HG02970 (cell line): ENCODE results near the gene FAM83D.

Experiments used
- ATAC-seq: cut with Tn5 transposase; IDR thresholded peaks from one replicate; pipeline ENCODE4 v1.9.1; 2021; ENCODE audit warnings: mild to moderate bottlenecking, moderate library complexity, moderate number of reproducible peaks; ENCODE audit not compliant: unreplicated experiment, low FRiP score

Gene FAM83D

GRCh38 chr20:38894091-38894847 is 31.9 kb upstream of the FAM83D start:
- ATAC-seq: no peak

DNA sequence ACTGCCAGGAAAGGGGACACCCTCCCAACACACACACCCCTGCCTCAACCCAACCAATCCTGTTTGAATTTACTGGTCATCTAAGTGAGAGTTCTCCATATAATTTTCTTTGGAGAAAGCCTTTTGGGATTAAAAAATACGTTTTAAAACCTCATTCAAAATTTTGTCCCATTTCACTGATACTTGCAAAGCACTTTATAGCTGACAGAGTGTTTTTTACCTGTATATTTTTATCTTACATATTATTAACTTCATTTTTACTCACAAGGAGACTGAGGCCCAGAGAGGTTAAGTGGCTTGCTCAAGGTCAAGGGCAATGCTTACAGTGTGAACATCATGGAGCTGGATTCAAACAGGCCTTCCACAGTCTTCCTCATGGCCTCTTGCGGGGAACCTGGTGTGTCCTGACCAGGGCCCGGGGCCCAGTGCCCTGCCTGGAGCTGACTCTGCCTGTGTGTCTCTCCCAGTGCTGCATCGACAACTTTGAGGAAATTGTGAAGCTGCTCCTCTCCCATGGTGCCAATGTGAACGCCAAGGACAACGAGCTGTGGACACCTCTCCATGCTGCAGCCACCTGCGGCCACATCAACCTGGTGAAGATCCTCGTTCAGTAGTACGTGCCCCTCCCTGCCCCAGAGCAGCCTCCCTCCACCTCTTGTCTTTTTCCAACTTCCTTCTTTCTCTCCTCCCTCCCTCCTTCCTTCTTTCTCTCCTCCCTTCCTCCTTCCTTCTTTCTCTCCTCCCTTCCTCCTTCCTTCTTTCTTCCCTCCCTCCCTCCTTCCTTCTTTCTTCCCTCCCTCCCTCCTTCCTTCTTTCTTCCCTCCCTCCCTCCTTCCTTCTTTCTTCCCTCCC is 30.9 kb upstream of the FAM83D start:
- ATAC-seq: no peak

GRCh38 chr20:38896009-38896594 is 30.1 kb upstream of the FAM83D start:
- no peak for ATAC-seq

- ATAC-seq: no peak
Observed at GRCh38 chr20:38897267-38897666, 28.9 kb upstream of the FAM83D start.

DNA sequence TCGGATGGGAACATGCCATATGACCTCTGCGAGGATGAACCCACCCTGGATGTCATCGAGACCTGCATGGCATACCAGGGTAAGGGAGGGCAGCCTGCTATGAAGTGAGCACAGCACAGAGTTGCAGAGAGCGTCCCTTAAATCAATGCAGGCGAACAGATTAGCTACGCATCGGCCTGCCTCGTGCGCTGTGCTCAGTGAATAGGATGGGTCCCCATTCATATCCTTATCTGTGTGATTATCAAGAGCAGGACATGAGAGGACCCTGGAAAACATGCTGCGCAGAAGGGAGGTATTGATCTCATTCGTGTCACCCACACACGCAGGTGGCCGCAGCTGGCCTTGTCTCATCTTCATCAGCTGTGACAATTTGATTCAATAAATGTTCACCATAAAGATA is 25.6 kb upstream of the FAM83D start:
- no peak for ATAC-seq

- no peak for ATAC-seq
Observed at GRCh38 chr20:38902601-38903000, 23.6 kb upstream of the FAM83D start.

- ATAC-seq: no peak
Observed at GRCh38 chr20:38903335-38903734, 22.9 kb upstream of the FAM83D start.

- ATAC-seq: no peak
Observed at GRCh38 chr20:38905375-38905774, 20.8 kb upstream of the FAM83D start.

- ATAC-seq: no peak
Observed at GRCh38 chr20:38907918-38908677, 18.1 kb upstream of the FAM83D start.

DNA sequence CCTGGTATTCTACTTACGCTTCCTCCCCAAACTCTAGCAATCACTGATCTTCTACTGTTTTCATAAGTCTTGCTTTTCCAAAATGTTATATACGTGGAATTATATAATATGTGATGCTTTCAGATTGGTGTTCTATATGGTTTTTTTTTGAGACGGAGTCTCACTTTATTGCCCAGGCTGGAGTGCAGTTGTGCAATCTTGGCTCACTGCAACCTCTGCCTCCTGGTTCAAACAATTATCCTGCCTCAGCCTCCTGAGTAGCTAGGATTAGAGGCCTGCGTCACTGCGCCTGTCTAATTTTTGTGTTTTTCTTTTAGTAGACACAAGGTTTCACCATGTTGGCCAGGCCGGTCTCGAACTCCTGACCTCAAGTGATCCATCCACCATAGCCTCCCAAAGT is 10.9 kb upstream of the FAM83D start:
- no peak for ATAC-seq

- ATAC-seq: no peak
Observed at GRCh38 chr20:38917657-38918056, 8.6 kb upstream of the FAM83D start.

DNA sequence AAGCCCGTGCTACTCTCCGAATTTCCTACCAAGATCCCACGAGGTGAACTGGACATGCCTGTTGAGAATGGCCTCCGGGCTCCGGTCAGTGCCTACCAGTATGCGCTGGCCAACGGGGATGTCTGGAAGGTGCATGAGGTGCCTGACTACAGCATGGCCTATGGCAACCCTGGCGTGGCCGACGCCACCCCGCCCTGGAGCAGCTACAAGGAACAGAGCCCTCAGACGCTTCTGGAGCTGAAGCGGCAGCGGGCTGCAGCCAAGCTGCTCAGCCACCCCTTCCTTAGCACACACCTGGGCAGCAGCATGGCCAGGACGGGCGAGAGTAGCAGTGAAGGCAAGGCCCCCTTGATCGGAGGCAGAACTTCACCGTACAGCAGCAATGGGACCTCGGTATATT is 8.0 kb upstream of the FAM83D start:
- ATAC-seq: no peak

- no peak for ATAC-seq
Observed at GRCh38 chr20:38919683-38920082, 6.5 kb upstream of the FAM83D start.

GRCh38 chr20:38920411-38920810 is 5.8 kb upstream of the FAM83D start:
- no peak for ATAC-seq

- no peak for ATAC-seq
Observed at GRCh38 chr20:38920851-38921250, 5.4 kb upstream of the FAM83D start.

GRCh38 chr20:38924718-38925117 is 1.5 kb upstream of the FAM83D start:
- ATAC-seq: no peak

DNA sequence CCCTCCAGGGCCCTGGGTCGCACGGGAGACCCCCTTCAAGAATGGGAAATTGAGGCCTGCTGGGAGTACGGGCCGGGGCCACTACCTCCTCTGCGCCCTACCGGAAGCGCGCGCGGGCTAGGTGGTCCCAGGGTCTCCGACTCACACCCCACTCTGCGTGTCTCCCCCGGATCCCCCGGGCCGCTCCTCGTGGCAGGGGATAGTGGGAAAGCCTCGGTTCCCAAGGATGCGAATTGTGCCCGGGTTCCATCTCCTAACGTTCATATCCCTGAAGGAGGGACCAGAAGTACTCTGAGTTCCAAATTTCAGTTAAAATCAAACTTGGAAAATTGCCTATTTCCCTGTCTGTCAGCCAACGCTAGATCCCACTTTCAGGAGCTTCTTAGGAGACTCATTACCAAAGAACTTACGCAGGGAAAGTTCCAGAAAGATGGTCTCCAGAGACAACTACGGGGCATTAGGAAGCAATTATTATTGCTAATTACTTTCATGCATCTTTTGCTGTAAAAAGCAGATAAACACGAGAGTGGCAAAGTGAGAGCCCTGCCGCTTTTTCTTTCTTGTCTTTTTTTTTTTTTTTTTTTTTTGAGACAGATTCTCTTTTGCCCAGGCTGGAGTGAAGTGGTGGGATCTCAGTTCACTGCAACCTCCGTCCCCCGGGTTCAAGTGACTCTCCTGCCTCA is 858 bp downstream of the FAM83D start:
- peak; percentile 4 for ATAC-seq

DNA sequence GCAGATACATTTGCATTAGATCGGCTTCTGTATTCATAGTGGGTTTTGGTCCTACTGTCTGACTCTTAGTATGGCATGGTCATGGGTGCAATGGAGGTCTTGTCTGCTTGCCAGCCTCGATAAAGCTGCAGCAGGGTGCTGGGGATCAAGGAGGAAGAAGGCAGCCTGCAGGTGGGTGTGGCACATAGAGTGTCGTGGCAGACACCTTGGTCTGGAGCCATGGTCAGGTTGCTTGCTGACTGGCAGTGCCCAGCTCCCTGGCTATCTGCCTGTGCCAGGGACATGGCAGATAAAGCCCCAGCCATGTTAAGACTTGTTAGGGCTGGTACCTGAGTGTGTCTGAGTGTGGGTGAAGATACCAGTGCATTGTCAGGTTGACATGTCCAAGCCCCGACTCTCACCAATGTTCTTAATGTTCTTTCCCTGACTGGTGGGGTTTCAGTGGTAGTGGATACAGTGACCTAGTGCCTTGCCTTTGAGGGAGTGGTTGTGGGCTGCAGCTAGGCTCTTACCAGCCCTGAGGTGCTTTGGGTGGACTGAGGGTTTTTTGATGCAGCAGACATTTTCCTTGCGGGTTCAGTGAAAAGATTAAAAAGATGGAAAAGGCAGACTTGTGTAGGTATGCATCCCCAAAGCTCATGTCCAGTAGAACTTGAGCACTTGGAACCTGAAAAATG is 1.8 kb downstream of the FAM83D start:
- no peak for ATAC-seq

- no peak for ATAC-seq
Observed at GRCh38 chr20:38930242-38930569, 4.0 kb downstream of the FAM83D start.

DNA sequence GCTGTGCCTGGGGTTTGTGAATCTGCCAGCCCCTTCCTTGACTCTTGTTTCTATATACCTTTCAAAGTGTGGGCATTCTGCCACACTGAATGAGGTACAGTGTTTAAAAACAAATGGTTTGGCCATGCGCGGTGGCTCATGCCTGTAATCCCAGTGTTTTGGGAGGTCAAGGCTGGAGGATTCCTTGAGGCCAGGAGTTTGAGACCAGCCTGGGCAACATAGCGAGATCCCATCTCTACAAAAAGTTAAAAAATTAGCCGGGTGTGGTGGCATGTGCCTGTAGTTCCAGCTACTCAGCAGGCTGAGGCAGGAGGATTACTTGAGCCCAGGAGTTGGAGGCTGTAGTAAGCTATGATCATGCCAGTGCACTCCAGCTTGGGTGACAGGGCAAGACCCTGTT is 5.8 kb downstream of the FAM83D start:
- no peak for ATAC-seq
